Gastroesophageal sphincter (tissue), 3 donors: ENCODE results near the gene SLC35F4.

Experiments used
- EP300 ChIP-seq: sonication (generic); formaldehyde crosslinking; IDR thresholded peaks from one replicate; pipeline ENCODE4 v1.6.1; 2017; ENCODE audit warnings: antibody characterized with exemption, mild to moderate bottlenecking
- POLR2A ChIP-seq, 2 donors: fragments of 450-650 bp; IDR thresholded peaks; one replicate each; pipeline ENCODE4 v1.6.1; 2017; ENCODE audit warnings: antibody characterized with exemption in 2 of 2, mild to moderate bottlenecking in 2 of 2, moderate library complexity in 1 of 2
- POLR2AphosphoS5 ChIP-seq: sonication (generic); formaldehyde crosslinking; IDR thresholded peaks from one replicate; pipeline ENCODE4 v1.6.1; 2017; ENCODE audit warnings: antibody characterized with exemption
- TF ChIP-seq, protein P1 (sequence below), 4 experiments: fragments of 200-600 bp in 2 of 4; fragments of 450-650 bp in 2 of 4; sonication (generic) in 1 of 4; IDR thresholded peaks; one replicate each; pipeline ENCODE4 v1.5.1; 2017 to 2019; ENCODE audit warnings: antibody characterized with exemption in 4 of 4, mild to moderate bottlenecking in 2 of 4, moderate library complexity in 2 of 4

DNA sequence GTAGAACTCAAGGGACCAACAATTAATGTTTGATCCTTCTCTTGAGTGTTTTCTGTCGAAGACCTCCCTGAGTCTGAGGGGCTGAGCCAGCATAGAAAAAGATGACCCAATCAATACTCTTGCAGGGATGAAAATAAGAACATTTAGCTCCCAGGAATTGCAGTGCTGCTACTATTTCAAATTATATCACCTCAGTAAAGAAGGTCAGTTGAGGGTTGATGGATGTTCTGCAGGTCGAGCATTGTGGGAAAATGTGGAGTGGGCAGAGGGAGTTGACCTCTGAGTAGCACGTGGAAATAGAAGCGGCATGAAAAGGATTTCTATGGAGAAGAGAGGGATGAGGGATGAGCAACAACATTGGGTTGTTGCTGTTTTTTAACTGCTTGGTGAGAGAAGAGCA, 297.3 kb downstream of the SLC35F4 start:
- TF ChIP-seq, protein P1, sequence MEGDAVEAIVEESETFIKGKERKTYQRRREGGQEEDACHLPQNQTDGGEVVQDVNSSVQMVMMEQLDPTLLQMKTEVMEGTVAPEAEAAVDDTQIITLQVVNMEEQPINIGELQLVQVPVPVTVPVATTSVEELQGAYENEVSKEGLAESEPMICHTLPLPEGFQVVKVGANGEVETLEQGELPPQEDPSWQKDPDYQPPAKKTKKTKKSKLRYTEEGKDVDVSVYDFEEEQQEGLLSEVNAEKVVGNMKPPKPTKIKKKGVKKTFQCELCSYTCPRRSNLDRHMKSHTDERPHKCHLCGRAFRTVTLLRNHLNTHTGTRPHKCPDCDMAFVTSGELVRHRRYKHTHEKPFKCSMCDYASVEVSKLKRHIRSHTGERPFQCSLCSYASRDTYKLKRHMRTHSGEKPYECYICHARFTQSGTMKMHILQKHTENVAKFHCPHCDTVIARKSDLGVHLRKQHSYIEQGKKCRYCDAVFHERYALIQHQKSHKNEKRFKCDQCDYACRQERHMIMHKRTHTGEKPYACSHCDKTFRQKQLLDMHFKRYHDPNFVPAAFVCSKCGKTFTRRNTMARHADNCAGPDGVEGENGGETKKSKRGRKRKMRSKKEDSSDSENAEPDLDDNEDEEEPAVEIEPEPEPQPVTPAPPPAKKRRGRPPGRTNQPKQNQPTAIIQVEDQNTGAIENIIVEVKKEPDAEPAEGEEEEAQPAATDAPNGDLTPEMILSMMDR (IDR thresholded peaks at IDR 0.05) = no peak
- TF ChIP-seq POLR2A (IDR thresholded peaks at IDR 0.05) = no peak
- TF ChIP-seq EP300 = no peak
- TF ChIP-seq POLR2AphosphoS5 = no peak
